CD4-positive, alpha-beta memory T cell (primary cell): ENCODE data around the gene GJC1. TPM values are rescaled to one million over a fixed set of nuclear protein-coding genes. Genes with fewer than 3 reads are reported as not detected.

Source experiments
- CTCF ChIA-PET: fragments of 350-600 bp; sonication (Branson Sonifier 250); formaldehyde crosslinking; loops from one replicate; lab custom pipeline; 2021; ENCODE audit warnings: inconsistent platforms; ENCODE audit not compliant: partially characterized antibody; lab: Charles Lee
- POLR2A ChIA-PET: fragments of 350-600 bp; sonication (Branson Sonifier 250); formaldehyde crosslinking; loops from one replicate; lab custom pipeline; 2021; ENCODE audit not compliant: partially characterized antibody; lab: Charles Lee
- DNase-seq, 5 donors: peaks; one replicate each; pipeline versions ENCODE4 v3.0.0 to v3.0.0-alpha.2; 2020 to 2022; ENCODE audit warnings: mixed read lengths in 1 of 5
- H3K27ac ChIP-seq: one replicate; pipeline ENCODE4 v1.7.0; 2013; ENCODE audit warnings: low read depth, low read length
- H3K27me3 ChIP-seq: 2 replicates; pipeline ENCODE4 v1.7.0; 2013; ENCODE audit warnings: mild to moderate bottlenecking, low read length, moderate library complexity; ENCODE audit not compliant: insufficient read depth
- H3K36me3 ChIP-seq: 2 replicates; pipeline ENCODE4 v1.7.0; 2013; ENCODE audit warnings: mild to moderate bottlenecking, low read length, moderate library complexity; ENCODE audit not compliant: insufficient read depth
- H3K4me1 ChIP-seq: 2 replicates; pipeline ENCODE4 v1.7.0; 2013; ENCODE audit warnings: mild to moderate bottlenecking, low read length, moderate library complexity; ENCODE audit not compliant: insufficient read depth
- H3K4me3 ChIP-seq, 2 donors: one replicate each; pipeline ENCODE4 v1.7.0; 2013; ENCODE audit warnings: low read length in 2 of 2, mild to moderate bottlenecking in 1 of 2
- H3K9me3 ChIP-seq, 2 donors: one replicate each; pipeline ENCODE4 v1.7.0; 2013; ENCODE audit warnings: low read length in 2 of 2, control low read depth in 1 of 2; ENCODE audit not compliant: control insufficient read depth in 1 of 2
- H3K27ac Mint-ChIP-seq, 7 donors: one replicate each; pipeline ENCODE4 v1.8.0; 2020 to 2021; ENCODE audit warnings: mixed read lengths in 7 of 7, mild to moderate bottlenecking in 6 of 7, inconsistent platforms in 3 of 7, moderate library complexity in 3 of 7
- H3K27me3 Mint-ChIP-seq, 2 donors: one replicate each; pipeline ENCODE4 v1.8.0; 2020 to 2021; ENCODE audit warnings: mixed read lengths in 2 of 2
- H3K36me3 Mint-ChIP-seq, 2 donors: one replicate each; pipeline ENCODE4 v1.8.0; 2020 to 2021; ENCODE audit warnings: mixed read lengths in 2 of 2, inconsistent platforms in 1 of 2, mild to moderate bottlenecking in 1 of 2
- H3K4me1 Mint-ChIP-seq, 4 donors: one replicate each; pipeline ENCODE4 v1.8.0; 2020 to 2021; ENCODE audit warnings: mixed read lengths in 4 of 4, mild to moderate bottlenecking in 1 of 4
- H3K4me3 Mint-ChIP-seq, 8 donors: one replicate each; pipeline ENCODE4 v1.8.0; 2020 to 2021; ENCODE audit warnings: mixed read lengths in 8 of 8, mild to moderate bottlenecking in 7 of 8, moderate library complexity in 6 of 8, inconsistent platforms in 3 of 8
- H3K9me3 Mint-ChIP-seq, 8 donors: one replicate each; pipeline ENCODE4 v1.8.0; 2020 to 2021; ENCODE audit warnings: mixed read lengths in 8 of 8, mild to moderate bottlenecking in 5 of 8, inconsistent platforms in 3 of 8, moderate library complexity in 1 of 8
- intact Hi-C: fragments of 100-400 bp; cut with micrococcal nuclease; formaldehyde crosslinking; loops from one replicate; pipeline ENCODE4 v1.15.1; 2023
- polyA plus RNA-seq, 2 donors: library from polyadenylated mRNA; unstranded; fragments of 300-500 nt; fragmentation: Illumina TruSeq; gene quantifications; one replicate each; pipeline ENCODE4 v1.2.3, GENCODE V29; 2021
- total RNA-seq, 2 experiments: library from RNA; stranded (reverse); gene quantifications; one replicate each; pipeline ENCODE4 v1.2.3, GENCODE V29; 2021

GJC1 gene
- total and polyA plus RNA-seq, 4 experiments from 2014 or later, result not detected

- H3K36me3 ChIP-seq, result no peaks in the 10 kb centered on the region
- H3K9me3 Mint-ChIP-seq, result no peaks in the 10 kb centered on the region
- H3K9me3 ChIP-seq, result no peaks in the 10 kb centered on the region
- H3K27ac ChIP-seq, result no peak overlapping the region
- H3K4me1 ChIP-seq, result no peaks in the 10 kb centered on the region
- no peak overlapping the region for H3K4me3 ChIP-seq
- no peak overlapping the region for H3K27ac Mint-ChIP-seq
- POLR2A ChIA-PET, result no interaction called here
- no peak overlapping the region for H3K4me3 Mint-ChIP-seq
- CTCF ChIA-PET, result interaction anchor here (0.7 kb wide), 1 partner anchor 17 kb away, joined by 3 read pairs; no protein-coding TSS in a partner anchor
- no peaks in the 10 kb centered on the region for H3K36me3 Mint-ChIP-seq
- H3K4me1 Mint-ChIP-seq, result no peaks in the 10 kb centered on the region
- intact Hi-C loops, result no loop called here
- H3K27me3 ChIP-seq, result no peaks in the 10 kb centered on the region
- H3K27me3 Mint-ChIP-seq, result peaks cover 5 to 10% of the 10 kb centered on the region in 2 donors
- DNase-seq, result no peak
These were observed 34.7 kb downstream of the GJC1 start for GRCh38 chr17:44795421-44795820.

- Mint-ChIP-seq H3K36me3 (no peaks in the 10 kb centered on the region), H3K27ac (no peak overlapping the region), H3K27me3 (peaks cover 5 to 10% of the 10 kb centered on the region in 2 donors), H3K4me3 (no peak overlapping the region), H3K9me3 (no peaks in the 10 kb centered on the region), H3K4me1 (no peaks in the 10 kb centered on the region)
- POLR2A ChIA-PET, result no interaction called here
- H3K27ac ChIP-seq, result no peak overlapping the region
- no peak for DNase-seq
- H3K9me3 ChIP-seq, result no peaks in the 10 kb centered on the region
- no peaks in the 10 kb centered on the region for H3K4me1 ChIP-seq
- CTCF ChIA-PET, result interaction anchor here (0.7 to 0.9 kb wide), 2 partner anchors 16 to 18 kb away, joined by 3 read pairs; no protein-coding TSS in a partner anchor
- H3K36me3 ChIP-seq, result no peaks in the 10 kb centered on the region
- H3K4me3 ChIP-seq, result no peak overlapping the region
- intact Hi-C loops, result no loop called here
- H3K27me3 ChIP-seq, result no peaks in the 10 kb centered on the region
These were observed 35.2 kb downstream of the GJC1 start for GRCh38 chr17:44794851-44795413.

- Mint-ChIP-seq H3K9me3 (no peaks in the 10 kb centered on the region), H3K4me3 (no peak overlapping the region), H3K4me1 (no peaks in the 10 kb centered on the region), H3K27ac (no peak overlapping the region), H3K36me3 (no peaks in the 10 kb centered on the region), H3K27me3 (peaks cover 3 to 10% of the 10 kb centered on the region in 2 donors)
- Histone ChIP-seq H3K27ac (no peak overlapping the region), H3K36me3 (no peaks in the 10 kb centered on the region), H3K27me3 (no peaks in the 10 kb centered on the region), H3K9me3 (no peaks in the 10 kb centered on the region), H3K4me1 (no peaks in the 10 kb centered on the region), H3K4me3 (no peak overlapping the region)
- intact Hi-C loops, result no loop called here
- ChIA-PET POLR2A (no interaction called here), CTCF (interaction anchor here (0.7 to 0.9 kb wide), 2 partner anchors 15 to 17 kb away, joined by 3 read pairs; no protein-coding TSS in a partner anchor)
- no peak for DNase-seq
These were observed 35.9 kb downstream of the GJC1 start for GRCh38 chr17:44793885-44794842.

GRCh38 chr17:44792276-44792675, 37.8 kb downstream of the GJC1 start:
- H3K4me1 ChIP-seq, result no peaks in the 10 kb centered on the region
- no peak overlapping the region for H3K4me3 Mint-ChIP-seq
- ChIA-PET CTCF (no interaction called here), POLR2A (no interaction called here)
- no peaks in the 10 kb centered on the region for H3K9me3 Mint-ChIP-seq
- no peaks in the 10 kb centered on the region for H3K27me3 ChIP-seq
- no peaks in the 10 kb centered on the region for H3K36me3 ChIP-seq
- intact Hi-C loops, result no loop called here
- no peak overlapping the region for H3K4me3 ChIP-seq
- no peaks in the 10 kb centered on the region for H3K9me3 ChIP-seq
- H3K27me3 Mint-ChIP-seq, result peaks cover 3 to 7% of the 10 kb centered on the region in 2 donors
- no peaks in the 10 kb centered on the region for H3K36me3 Mint-ChIP-seq
- H3K4me1 Mint-ChIP-seq, result no peaks in the 10 kb centered on the region
- no peak for DNase-seq
- no peak overlapping the region for H3K27ac Mint-ChIP-seq
- no peak overlapping the region for H3K27ac ChIP-seq

GRCh38 chr17:44788139-44788538, 41.9 kb downstream of the GJC1 start:
- DNase-seq, result no peak
- Mint-ChIP-seq H3K4me1 (no peaks in the 10 kb centered on the region), H3K36me3 (no peaks in the 10 kb centered on the region), H3K9me3 (no peaks in the 10 kb centered on the region), H3K27ac (no peak overlapping the region), H3K4me3 (no peak overlapping the region), H3K27me3 (peaks cover 3% of the 10 kb centered on the region in 2 donors)
- no peaks in the 10 kb centered on the region for H3K4me1 ChIP-seq
- no peak overlapping the region for H3K4me3 ChIP-seq
- no peak overlapping the region for H3K27ac ChIP-seq
- no peaks in the 10 kb centered on the region for H3K9me3 ChIP-seq
- CTCF ChIA-PET, result interaction anchor here (0.6 kb wide), 1 partner anchor 1475 kb away, joined by 3 read pairs; no protein-coding TSS in a partner anchor
- POLR2A ChIA-PET, result no interaction called here
- intact Hi-C loops, result no loop called here
- no peaks in the 10 kb centered on the region for H3K36me3 ChIP-seq
- H3K27me3 ChIP-seq, result no peaks in the 10 kb centered on the region

GRCh38 chr17:44787271-44787940, 42.7 kb downstream of the GJC1 start:
- Mint-ChIP-seq H3K27ac (peak overlapping the region in 1 of 7 donors; percentile 30), H3K4me1 (no peaks in the 10 kb centered on the region), H3K36me3 (no peaks in the 10 kb centered on the region), H3K4me3 (no peak overlapping the region), H3K27me3 (peaks cover 0 to 1% of the 10 kb centered on the region in 2 donors), H3K9me3 (no peaks in the 10 kb centered on the region)
- Histone ChIP-seq H3K27ac (no peak overlapping the region), H3K36me3 (no peaks in the 10 kb centered on the region), H3K4me1 (no peaks in the 10 kb centered on the region), H3K4me3 (no peak overlapping the region), H3K27me3 (no peaks in the 10 kb centered on the region), H3K9me3 (no peaks in the 10 kb centered on the region)
- ChIA-PET POLR2A (no interaction called here), CTCF (interaction anchor here (0.6 kb wide), 1 partner anchor 1476 kb away, joined by 3 read pairs; no protein-coding TSS in a partner anchor)
- intact Hi-C loops, result no loop called here
- no peak for DNase-seq

- H3K9me3 ChIP-seq, result no peaks in the 10 kb centered on the region
- Mint-ChIP-seq H3K9me3 (no peaks in the 10 kb centered on the region), H3K27me3 (peaks cover 0 to 1% of the 10 kb centered on the region in 2 donors), H3K36me3 (no peaks in the 10 kb centered on the region), H3K4me3 (no peak overlapping the region), H3K27ac (no peak overlapping the region), H3K4me1 (no peaks in the 10 kb centered on the region)
- no peaks in the 10 kb centered on the region for H3K4me1 ChIP-seq
- no peak for DNase-seq
- ChIA-PET POLR2A (no interaction called here), CTCF (no interaction called here)
- H3K36me3 ChIP-seq, result no peaks in the 10 kb centered on the region
- H3K27me3 ChIP-seq, result no peaks in the 10 kb centered on the region
- intact Hi-C loops, result no loop called here
- no peak overlapping the region for H3K4me3 ChIP-seq
- H3K27ac ChIP-seq, result no peak overlapping the region
These were observed 43.5 kb downstream of the GJC1 start for GRCh38 chr17:44786551-44787081.
